ENCODE results near the gene RAB36. TPM values are rescaled to one million over a fixed set of nuclear protein-coding genes. Genes with fewer than 3 reads are reported as not detected.

The RAB36 gene
- total RNA-seq, 2 donors from 2014 or later, result 0.98 to 2.3 TPM

GRCh38 chr22:23124611-23125511 lies 20.4 kb upstream of the RAB36 start:
- TF ChIP-seq CTCF (IDR thresholded peaks at IDR 0.05), result no peak
- Histone ChIP-seq H3K27ac (no peak overlapping the region), H3K9ac (ENCODE audit: low read depth in 2 of 2, low read length in 2 of 2) (no peak overlapping the region), H3K9me3 (no peaks in the 10 kb centered on the region), H3K36me3 (no peaks in the 10 kb centered on the region), H3K4me1 (no peaks in the 10 kb centered on the region), H3K4me3 (no peak overlapping the region), H3K27me3 (no peaks in the 10 kb centered on the region)
- intact Hi-C loops (cut with DNase I), result loop anchor here (10.0 kb wide), 1 partner anchor 260 kb away; no protein-coding TSS in a partner anchor
- DNase-seq, result no peak

- no peaks in the 10 kb centered on the region for H3K4me1 ChIP-seq
- intact Hi-C loops (cut with DNase I), result loop anchor here (10.0 kb wide), 1 partner anchor 259 kb away; no protein-coding TSS in a partner anchor
- no peak overlapping the region for H3K4me3 ChIP-seq
- H3K27ac ChIP-seq, result no peak overlapping the region
- TF ChIP-seq CTCF (IDR thresholded peaks at IDR 0.05), result no peak
- no peaks in the 10 kb centered on the region for H3K36me3 ChIP-seq
- no peaks in the 10 kb centered on the region for H3K9me3 ChIP-seq
- H3K9ac ChIP-seq (ENCODE audit: low read depth in 2 of 2, low read length in 2 of 2), result no peak overlapping the region
- no peak for DNase-seq
- H3K27me3 ChIP-seq, result no peaks in the 10 kb centered on the region
These were observed 19.7 kb upstream of the RAB36 start for GRCh38 chr22:23125512-23126103.

- Histone ChIP-seq H3K36me3 (no peaks in the 10 kb centered on the region), H3K27me3 (no peaks in the 10 kb centered on the region), H3K4me3 (no peak overlapping the region), H3K27ac (no peak overlapping the region), H3K9ac (ENCODE audit: low read depth in 2 of 2, low read length in 2 of 2) (no peak overlapping the region), H3K9me3 (no peaks in the 10 kb centered on the region), H3K4me1 (no peaks in the 10 kb centered on the region)
- DNase-seq, result no peak
- intact Hi-C loops (cut with DNase I), result loop anchor here (10.0 kb wide), 1 partner anchor 258 kb away; no protein-coding TSS in a partner anchor
- TF ChIP-seq CTCF (IDR thresholded peaks at IDR 0.05), result no peak
These were observed 18.9 kb upstream of the RAB36 start for GRCh38 chr22:23126165-23127054.

GRCh38 chr22:23127055-23127756 lies 18.1 kb upstream of the RAB36 start:
- DNase-seq, result no peak
- H3K9ac ChIP-seq (ENCODE audit: low read depth in 2 of 2, low read length in 2 of 2), result no peak overlapping the region
- intact Hi-C loops (cut with DNase I), result loop anchor here (10.0 kb wide), 1 partner anchor 258 kb away; no protein-coding TSS in a partner anchor
- H3K9me3 ChIP-seq, result no peaks in the 10 kb centered on the region
- H3K27me3 ChIP-seq, result no peaks in the 10 kb centered on the region
- H3K27ac ChIP-seq, result no peak overlapping the region
- TF ChIP-seq CTCF (IDR thresholded peaks at IDR 0.05), result no peak
- no peaks in the 10 kb centered on the region for H3K36me3 ChIP-seq
- H3K4me1 ChIP-seq, result no peaks in the 10 kb centered on the region
- H3K4me3 ChIP-seq, result no peak overlapping the region
